ENCODE data around the gene PEMT.

PEMT gene

DNA sequence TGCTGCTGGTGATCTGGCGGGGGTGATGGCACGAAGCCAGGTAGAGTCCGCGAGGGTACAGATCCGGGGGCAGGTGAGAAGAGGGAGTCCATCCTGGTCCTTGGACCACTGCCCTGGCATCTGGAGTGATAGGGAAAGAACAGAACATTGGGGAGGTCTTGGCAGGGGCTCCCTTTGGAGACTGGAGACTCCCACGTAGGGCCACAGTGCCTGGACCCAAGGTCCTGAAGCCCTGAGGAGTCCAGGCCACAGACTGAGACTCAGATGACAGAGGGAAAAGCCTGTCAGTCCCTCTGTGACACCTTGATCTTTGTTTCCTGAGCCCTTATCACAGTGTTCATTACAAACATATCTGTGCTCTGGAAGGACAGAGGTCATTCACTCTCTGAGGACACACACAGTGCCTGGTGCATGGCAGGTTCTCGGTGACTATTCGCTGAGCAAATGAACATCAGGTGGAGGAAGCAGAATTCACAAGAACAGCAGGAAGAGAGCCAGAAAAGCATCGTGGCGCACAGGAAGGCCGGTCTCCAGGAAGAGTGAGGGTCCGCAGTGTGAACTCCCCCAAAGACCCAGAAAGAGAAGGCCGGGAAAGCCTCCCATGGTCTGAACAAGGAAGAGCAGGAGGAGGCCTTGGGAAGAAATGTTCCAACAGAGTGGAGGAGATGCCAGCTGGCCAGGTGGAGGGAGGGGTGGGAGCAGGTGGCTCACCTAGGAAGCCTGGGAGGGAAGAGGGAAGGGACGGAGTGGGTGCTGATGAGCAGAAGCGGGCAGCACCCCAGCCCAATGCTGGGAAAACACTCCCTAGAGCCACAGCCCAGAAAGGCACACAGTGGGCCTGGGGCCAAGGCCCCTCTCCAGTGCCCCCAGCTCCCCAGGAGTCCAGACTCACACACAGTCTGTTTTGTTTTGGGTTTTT is 20.5 kb downstream of the PEMT start:
- no peak for DNase-seq (ENCODE audit: low read depth)

DNA sequence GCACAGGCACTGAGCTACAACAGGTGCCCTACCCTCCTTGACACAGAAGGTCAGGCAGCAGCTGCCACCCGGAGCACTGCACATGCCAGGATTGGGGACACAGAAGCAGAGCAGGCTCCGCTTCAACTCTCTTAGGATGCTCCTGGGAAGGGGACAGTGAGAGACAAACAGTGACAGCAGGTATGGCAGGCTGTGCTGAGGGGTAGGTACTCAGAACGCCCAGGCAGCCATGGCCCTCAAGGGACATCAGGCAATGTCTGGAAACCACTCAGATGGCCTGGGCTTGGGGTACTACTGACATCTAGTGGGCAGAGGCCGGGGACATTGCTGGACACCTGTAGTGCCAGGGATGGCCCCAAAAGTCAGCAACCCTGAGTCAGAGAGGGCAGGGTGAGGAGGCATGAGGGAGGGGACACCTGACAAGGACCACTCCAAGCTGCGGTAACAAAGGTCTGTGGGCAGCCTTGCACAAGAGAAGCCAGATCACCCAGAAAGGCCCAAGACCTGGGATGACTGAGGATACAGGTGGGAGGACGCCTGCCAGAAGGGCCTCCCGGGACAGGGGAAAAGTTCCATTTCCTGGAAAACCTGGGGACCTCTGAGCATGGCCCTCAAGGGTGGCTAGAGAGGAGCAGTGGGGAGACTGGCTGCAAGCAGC is 21.2 kb downstream of the PEMT start:
- DNase-seq (ENCODE audit: low read depth): no peak

DNA sequence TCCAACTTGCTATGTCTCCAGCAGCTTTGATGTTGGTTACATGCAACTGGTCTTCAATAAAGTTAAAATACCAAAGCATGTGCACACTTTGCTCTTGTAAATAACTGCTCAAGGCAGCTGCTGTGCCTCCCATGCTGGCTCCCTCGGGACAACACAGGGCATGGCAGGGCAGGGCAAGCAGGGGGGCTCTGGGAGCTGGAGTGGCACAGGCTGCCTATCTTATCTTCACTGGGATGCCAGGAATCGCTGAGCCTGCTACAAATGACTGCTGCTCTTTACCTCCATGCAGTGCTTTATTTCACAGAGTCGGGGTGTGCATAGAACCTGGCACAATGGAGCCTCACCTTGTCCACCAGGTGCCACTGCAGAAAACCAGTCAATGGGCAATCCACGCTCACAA is 21.8 kb downstream of the PEMT start:
- DNase-seq (ENCODE audit: low read depth): no peak

DNA sequence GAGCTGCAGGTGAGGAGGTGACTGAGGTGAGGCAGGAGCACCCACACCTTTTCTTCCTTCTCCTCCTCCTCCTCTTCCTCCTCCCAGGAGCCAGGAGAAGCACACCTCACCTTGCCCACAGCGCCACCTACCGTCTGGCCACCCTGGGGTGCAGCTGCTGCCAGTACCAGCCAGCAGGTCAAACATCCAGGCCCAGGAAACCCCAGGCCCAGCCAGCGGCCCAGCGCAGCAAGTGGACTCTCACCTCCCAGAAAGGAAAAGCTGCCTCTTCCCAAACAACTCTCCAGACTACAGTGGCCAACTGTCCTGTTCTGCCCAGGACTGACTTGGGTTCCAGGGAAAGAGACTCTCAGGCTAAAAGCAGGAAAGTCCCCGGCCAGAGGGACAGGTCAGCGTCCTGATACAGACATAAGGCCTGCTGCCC is 22.7 kb downstream of the PEMT start:
- DNase-seq (ENCODE audit: low read depth): no peak

DNA sequence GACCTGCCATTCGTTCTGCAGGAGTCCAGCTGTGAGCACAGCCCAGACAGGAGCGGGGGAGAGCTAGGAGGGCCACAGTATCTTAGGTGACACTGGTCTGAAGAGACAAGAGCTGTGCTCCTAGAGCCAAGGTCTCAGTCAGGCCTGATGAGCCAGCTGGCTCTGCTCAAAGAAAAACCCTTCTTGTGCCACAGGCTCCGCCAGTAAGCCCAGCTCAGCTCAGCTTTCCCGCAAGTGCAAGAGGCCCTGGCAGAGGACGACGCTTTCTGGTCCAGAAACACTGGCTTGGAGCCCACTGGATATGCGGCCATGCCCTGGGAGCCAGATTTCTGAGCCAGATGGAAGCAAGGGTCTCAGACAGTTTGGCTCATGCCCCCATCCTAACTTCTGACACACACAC is 23.9 kb downstream of the PEMT start:
- no peak for DNase-seq (ENCODE audit: low read depth)

DNA sequence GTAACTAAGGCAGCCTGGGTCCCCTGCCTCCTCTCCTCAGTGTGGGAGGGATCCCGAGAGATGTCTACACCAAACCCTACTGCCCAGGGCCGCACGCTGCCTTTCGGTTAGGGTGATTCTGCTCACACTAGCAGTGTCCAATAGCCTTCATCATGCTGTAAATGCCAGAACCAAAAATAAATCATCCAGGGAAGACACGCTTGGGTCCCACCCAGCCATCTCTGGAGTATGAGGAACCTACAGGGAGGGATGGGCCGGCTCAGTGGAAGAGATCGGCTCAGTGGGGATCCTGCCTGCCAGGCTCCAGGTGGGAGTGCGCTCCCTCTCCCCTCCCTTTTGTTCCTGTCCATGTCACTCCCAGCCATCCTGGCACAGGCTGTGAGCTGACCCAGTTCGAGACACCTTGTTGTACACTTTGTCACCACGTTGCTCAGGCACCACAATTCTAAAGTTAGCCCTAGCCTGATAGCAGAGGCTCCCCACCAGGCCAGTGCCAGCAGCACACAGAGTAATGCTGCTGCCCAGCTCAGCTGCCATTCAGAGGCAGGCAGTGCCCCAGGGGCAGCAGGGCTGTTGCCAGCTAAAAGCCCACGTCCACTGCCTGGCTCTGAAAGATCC is 24.5 kb downstream of the PEMT start:
- no peak for DNase-seq (ENCODE audit: low read depth)

DNA sequence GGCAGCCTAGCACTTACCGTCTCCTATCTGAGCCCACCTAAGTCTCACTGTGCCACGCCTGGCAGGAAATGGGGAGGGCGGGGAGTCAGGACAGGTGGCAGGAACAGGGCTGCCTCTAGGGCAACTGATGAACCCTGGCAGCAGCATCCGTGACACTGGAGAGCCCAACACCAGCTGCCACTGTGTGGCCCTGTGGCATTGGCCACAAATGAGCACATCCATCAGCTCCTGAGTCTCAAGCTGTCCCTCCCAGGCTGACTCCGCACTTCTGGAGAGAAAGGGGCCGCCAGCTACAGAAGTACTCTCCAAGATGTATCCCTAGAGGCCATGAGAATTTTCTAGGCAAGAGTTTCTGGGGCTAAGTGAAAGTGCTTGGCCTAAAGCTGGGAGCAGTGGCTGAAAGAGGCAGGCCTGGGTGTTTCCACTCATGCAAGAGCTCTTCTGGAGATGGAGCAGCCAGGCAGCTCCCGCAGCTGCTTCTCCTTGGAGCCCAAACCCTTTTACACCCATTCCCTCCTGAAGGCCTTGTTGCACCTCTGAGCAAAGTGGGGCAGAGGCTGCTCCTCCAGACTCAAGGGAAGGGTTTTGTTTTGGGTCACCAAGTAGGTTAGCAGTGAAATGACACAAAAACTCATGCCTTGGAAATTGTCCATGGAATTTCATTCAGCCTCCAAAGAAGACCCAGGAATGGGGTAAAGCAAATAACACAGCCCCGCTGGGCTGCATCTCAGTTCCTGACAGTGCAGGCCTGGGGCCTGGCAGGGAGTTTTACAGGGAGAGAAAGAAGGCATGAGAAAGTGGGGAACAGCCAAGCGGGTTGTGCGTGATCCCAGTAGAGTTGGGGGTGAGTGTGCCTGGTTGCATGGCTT is 25.8 kb downstream of the PEMT start:
- DNase-seq (ENCODE audit: low read depth): no peak

DNA sequence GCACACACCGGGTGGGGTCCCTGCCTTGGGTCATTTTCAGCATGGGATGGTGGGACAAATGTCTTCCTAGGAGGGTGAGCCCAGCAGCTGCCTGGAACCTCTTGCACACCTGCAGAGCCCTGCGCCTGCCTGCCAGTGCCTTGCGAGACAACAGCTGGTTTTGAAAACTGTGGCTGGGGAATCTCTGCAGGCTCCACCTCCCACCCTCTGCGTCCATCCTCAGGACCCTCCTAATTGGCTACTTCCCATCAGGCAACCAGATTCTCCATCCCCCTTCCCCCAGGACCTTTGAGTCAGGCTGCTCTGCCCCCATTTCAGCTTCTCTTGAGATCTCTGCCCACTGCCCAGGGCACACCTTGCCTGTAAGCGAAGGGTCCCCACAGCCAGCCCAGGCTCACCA is 26.6 kb downstream of the PEMT start:
- no peak for DNase-seq (ENCODE audit: low read depth)

DNA sequence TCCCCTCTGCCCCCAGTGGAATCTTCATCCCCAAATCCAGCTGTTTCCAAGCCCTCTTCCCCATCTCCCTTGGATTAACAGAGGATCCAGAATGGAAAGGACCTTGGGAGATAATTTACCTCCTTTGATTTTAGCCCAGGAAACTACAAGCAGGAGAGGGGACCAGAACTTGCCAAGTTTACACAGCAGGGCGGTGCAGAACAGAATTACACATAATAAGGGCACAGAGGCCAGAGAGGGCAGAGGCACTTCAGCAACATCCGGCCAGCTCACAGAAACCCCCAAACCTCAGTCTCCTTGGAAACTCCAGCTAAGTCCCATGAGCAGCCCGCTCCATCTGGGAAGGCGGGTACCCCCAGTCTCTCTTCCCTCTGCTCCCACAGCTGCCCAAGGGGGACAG is 27.2 kb downstream of the PEMT start:
- no peak for DNase-seq (ENCODE audit: low read depth)

DNA sequence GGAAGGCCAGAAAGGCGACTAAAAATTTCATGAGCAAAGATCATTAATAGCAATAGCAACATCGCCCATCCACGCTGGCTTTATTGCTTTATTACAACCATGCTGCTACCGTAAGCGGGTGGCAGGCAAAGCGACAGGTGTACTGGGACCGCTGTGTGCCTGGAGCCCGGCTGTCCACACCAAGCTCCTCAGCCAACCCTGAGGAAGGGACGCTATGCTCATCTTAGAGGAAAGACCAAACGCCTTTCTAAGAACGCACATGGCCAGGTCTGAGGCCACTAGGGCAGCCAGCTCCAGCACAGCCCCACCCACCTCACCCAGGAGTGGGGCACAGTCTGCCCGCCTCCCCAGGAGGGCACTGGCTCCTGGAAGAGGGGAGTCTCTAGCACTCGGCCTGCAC is 28.0 kb downstream of the PEMT start:
- DNase-seq (ENCODE audit: low read depth): no peak

DNA sequence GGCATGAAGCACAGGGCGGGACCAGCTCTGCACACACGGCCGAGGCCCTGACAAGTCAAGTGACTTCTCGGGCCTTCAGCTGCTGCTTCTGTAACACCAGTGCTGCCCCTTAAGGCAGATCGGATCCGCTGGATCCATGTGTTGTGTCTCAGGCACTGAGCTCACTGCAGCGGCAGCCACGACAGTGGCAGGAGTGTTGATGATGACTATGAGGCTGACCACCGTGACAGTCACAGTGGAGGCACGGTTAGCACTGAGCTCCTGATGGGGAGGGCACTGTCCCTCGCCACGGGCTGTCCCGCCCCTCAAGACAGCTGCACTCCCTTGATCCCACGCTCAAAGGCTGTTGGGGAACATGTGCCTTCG is 29.4 kb downstream of the PEMT start:
- DNase-seq (ENCODE audit: low read depth): no peak

DNA sequence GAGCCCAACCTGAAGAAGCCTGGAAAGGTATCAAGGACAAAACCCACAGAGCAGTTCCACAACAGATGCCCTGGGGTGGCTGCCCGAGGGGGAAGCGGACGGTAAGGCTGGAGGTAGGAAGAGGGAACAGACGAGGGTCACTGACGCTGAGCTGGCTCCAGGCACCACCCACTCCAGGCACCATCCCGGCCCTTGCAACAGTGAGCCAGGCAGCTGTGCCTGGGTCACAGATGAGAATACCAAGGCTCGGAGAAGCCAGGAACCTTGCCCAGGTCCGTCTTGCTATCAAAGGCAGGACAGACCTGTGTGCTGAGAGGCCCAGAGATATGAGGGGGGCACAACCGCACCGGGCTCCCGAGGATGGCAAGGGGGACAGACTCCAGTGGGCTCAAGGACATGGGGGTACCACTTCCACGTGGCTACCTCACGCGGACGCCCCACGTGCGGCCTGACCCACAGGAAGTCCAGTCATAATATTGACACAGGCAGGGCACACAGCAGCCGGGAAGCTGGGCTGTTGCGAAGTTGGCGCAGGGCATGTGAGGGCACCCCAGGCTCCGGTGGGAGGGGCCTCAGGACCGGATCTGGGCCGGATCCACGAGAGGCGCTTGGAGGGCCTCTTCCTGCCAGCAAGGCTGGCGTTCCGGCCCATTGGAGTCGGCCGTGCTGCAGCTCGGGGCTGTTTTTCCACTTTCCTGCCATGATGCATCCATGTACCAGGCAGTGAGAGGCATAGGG is 29.9 kb downstream of the PEMT start:
- DNase-seq (ENCODE audit: low read depth): no peak

DNA sequence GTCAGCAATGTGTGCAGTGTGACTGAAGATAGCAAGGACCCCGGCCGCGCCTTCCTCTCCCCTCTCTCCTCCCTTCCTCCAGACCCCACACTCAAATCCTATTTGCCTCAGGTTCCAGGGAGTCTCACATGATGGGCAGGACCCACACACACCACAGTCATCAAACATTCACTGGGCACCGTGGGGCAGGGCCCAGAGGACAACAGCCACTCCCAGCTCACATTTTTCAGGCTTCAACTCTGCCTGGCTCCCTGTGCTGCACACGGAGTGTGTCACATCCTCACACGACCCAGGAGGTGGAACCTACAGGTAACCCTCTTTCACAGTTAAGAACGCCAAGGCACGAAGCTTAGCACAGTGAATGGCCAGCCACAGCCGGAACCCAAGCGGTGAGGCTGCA is 30.5 kb downstream of the PEMT start:
- DNase-seq (ENCODE audit: low read depth): no peak

DNA sequence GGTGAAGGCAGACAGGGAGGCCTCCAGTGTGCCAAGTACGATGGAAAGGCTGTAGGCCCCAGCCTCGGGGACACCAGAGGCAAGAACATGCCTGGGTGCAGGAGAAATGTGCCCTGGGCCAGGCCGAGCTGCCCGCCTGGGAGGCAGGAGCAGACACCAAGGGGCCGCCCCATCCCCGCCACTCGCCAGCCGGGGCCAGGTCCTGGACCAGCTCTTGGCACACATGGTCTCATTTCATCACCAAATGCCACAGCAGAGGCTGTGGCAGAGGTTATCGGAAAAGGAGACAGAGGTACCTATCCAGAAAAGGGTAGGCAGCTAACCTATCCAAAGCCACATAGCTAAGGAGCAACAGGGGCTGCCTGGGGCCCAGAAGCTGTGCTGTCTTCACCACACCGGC is 31.3 kb downstream of the PEMT start:
- no peak for DNase-seq (ENCODE audit: low read depth)

DNA sequence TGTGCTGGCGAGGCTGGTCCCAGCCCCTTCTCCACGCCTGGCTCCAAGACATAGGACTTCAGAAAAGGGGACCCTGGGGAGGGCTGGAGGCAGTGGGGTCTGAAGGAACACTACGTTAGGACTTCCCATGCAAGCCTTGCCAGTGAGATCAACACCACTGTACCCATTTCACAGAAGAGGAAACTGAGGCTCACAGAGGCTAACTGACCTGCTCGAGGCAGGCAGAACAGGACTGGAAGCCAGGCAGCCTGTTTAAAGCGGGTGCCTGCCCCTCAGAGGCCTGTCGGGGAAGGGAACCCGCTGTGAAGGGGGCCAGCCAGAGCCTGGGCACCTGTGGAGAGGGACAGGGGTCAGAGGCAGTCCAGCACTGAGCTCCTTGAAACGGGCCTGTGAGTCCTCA is 32.3 kb downstream of the PEMT start:
- DNase-seq (ENCODE audit: low read depth): no peak

DNA sequence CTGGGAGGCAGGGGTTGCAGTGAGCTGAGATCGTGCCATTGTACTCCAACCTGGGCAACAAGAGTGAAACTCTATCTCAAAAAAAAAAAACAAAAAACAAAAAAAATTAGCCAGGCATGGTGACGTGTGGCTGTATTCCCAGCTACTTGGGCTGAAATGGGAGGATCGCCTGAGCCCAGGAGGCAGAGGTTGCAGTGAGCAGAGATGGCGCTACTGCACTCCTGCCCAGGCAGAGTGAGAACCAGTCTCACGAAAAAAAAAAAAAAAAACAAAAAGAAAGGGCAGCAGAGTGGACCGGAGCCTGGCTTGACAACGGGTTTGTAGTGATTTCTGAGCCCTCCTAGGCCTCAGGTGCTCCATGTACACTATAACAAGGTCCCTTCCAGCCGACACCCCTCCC is 33.1 kb downstream of the PEMT start:
- no peak for DNase-seq (ENCODE audit: low read depth)

DNA sequence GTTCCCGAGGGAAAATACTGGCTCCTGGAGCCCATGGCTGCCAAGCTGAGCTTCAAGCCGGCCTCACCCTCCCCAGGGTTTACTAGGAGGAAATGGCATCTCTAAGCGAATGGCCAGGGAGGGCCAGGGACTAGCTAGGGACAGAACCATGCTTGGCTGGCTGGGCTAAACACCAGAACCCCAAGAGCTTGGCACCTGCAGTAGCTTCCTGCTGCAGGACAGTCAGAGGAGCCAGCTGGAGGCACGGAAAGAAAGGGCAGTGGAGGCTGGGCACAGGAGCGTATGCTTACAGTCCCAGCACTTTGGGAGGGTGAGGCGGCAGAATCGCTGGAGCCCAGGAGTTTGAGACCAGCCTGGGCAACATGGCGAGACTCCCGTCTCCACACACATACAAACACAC is 33.7 kb downstream of the PEMT start:
- DNase-seq (ENCODE audit: low read depth): no peak

DNA sequence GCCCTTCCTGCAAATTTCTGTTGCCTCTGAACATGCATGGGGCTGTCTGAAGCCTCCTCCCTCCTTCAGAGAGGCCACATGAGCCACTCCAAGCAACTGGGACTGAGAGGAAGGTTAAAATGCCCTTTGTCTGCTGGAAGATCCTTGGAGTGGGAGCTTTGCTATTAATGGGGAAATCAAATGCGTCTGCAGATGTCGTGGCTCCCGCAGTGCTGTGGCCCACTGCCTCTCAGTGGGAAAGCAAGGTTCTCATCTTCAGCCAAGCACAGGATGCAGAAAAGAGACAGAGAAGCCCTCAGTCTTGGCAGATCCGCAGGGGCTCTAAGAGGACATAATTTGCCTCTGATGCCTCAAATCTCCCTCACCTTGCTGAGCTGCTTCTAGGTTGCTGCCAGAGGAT is 34.8 kb downstream of the PEMT start:
- no peak for DNase-seq (ENCODE audit: low read depth)

DNA sequence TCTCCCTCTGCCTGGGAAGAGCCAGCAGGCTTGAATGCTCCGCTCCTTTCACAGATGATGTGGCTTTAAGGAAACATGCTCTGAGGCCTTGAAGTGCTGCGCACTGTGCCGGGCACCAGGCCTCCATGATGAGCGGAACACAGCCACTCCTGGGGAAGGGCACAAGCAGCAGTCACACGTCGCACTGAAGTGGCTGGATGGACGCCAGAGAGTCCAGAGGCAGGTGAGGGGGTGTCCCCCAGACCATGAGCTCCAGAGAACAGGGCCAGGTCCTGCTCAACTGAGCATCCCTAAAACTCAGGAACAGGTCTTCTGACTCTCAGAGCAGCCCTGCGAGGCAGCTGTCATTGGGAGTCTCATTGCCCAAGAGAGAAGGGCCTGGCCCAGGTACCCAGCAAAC is 35.6 kb downstream of the PEMT start:
- no peak for DNase-seq (ENCODE audit: low read depth)

DNA sequence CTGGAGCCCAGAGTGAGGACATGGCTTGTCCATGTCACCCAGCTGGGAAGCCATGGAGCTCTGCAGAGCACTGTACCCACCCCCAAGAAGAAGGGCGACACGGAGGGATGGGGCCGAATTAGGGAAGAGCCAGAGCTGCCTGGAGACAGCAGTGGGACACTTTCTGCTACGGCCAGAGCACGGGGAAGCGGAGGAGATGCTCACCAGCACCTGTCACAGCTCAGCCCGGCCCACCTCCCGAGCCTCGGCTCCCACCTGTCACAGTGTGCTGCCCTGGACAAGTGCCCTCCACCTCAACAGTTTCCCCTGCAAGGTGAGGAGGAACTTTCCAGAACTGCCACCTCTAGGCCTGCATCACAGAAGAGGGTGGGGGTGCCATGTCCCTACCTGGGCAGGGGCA is 36.4 kb downstream of the PEMT start:
- DNase-seq (ENCODE audit: low read depth): no peak

DNA sequence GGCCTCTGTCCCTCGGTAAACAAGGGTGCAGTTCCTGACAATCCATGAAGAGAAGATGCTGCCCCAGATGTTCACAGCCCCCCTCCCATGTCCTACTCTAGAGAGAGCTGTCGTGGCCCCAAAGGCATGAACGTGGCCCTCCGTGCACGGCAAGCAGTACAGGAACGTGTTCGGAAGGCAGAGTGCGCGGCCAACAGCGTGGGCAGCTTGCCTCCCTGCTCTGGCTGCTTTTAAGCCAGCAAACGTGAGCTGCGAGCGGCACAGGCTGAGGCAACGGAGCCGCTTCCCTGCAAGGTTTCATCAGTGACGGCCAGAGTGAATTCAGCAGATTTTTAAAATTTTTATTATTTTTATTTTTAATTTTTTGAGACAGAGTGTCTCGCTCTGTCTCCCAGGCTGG is 37.2 kb downstream of the PEMT start:
- no peak for DNase-seq (ENCODE audit: low read depth)
